ENCODE results near the gene NUP210L.
A peak's percentile ranks its signal among the peaks of the same experiment; 100 is the strongest.

The NUP210L gene

GRCh38 chr1:153957744-153958110, 197.1 kb downstream of the NUP210L start:
- Mint-ChIP-seq H3K36me3 (ENCODE audit: low read depth) (peaks cover 30% of the 10 kb centered on the region), H3K4me1 (ENCODE audit: low read depth) (peaks cover 44% of the 10 kb centered on the region)

GRCh38 chr1:153956997-153957715, 197.7 kb downstream of the NUP210L start:
- no peaks in the 10 kb centered on the region for H3K9me3 Mint-ChIP-seq
- peak overlapping the region; percentile 99 for H3K4me3 Mint-ChIP-seq
- H3K27me3 Mint-ChIP-seq (ENCODE audit: low read depth), result no peaks in the 10 kb centered on the region
- peak overlapping the region; percentile 95 for H3K27ac Mint-ChIP-seq
- peaks cover 31% of the 10 kb centered on the region for H3K36me3 Mint-ChIP-seq (ENCODE audit: low read depth)
- H3K4me1 Mint-ChIP-seq (ENCODE audit: low read depth), result peaks cover 40% of the 10 kb centered on the region
- no peak for DNase-seq (ENCODE audit: low spot score)

More at GRCh38 chr1:153957744-153958110, 197.1 kb downstream of the NUP210L start:
- peak overlapping the region; percentile 99 for H3K4me3 Mint-ChIP-seq
- peak overlapping the region; percentile 95 for H3K27ac Mint-ChIP-seq
- no peaks in the 10 kb centered on the region for H3K9me3 Mint-ChIP-seq
- peak; percentile 53 for DNase-seq (ENCODE audit: low spot score)
- H3K27me3 Mint-ChIP-seq (ENCODE audit: low read depth), result no peaks in the 10 kb centered on the region

GRCh38 chr1:153954826-153955225, 200.0 kb downstream of the NUP210L start:
- H3K4me1 Mint-ChIP-seq (ENCODE audit: low read depth), result peaks cover 37% of the 10 kb centered on the region
- H3K36me3 Mint-ChIP-seq (ENCODE audit: low read depth), result peaks cover 46% of the 10 kb centered on the region
- no peak overlapping the region for H3K4me3 Mint-ChIP-seq
- no peaks in the 10 kb centered on the region for H3K9me3 Mint-ChIP-seq
- no peak for DNase-seq (ENCODE audit: low spot score)
- no peaks in the 10 kb centered on the region for H3K27me3 Mint-ChIP-seq (ENCODE audit: low read depth)
- no peak overlapping the region for H3K27ac Mint-ChIP-seq

- no peak for DNase-seq (ENCODE audit: low spot score)
- H3K9me3 Mint-ChIP-seq, result no peaks in the 10 kb centered on the region
- H3K4me1 Mint-ChIP-seq (ENCODE audit: low read depth), result peaks cover 32% of the 10 kb centered on the region
- peak overlapping the region; percentile 9 for H3K27ac Mint-ChIP-seq
- H3K4me3 Mint-ChIP-seq, result no peak overlapping the region
- H3K36me3 Mint-ChIP-seq (ENCODE audit: low read depth), result peaks cover 50% of the 10 kb centered on the region
- no peaks in the 10 kb centered on the region for H3K27me3 Mint-ChIP-seq (ENCODE audit: low read depth)
Observed at GRCh38 chr1:153953859-153954365, 201.0 kb downstream of the NUP210L start.

- H3K27me3 Mint-ChIP-seq (ENCODE audit: low read depth), result no peaks in the 10 kb centered on the region
- no peak overlapping the region for H3K27ac Mint-ChIP-seq
- H3K4me1 Mint-ChIP-seq (ENCODE audit: low read depth), result peaks cover 24% of the 10 kb centered on the region
Observed at GRCh38 chr1:153951801-153952200, 203.1 kb downstream of the NUP210L start.

GRCh38 chr1:153951183-153951582, 203.7 kb downstream of the NUP210L start:
- Mint-ChIP-seq H3K9me3 (no peaks in the 10 kb centered on the region), H3K27me3 (ENCODE audit: low read depth) (no peaks in the 10 kb centered on the region), H3K27ac (peak overlapping the region; percentile 1), H3K4me3 (no peak overlapping the region), H3K4me1 (ENCODE audit: low read depth) (peaks cover 18% of the 10 kb centered on the region), H3K36me3 (ENCODE audit: low read depth) (peaks cover 59% of the 10 kb centered on the region)
- no peak for DNase-seq (ENCODE audit: low spot score)

More at GRCh38 chr1:153951801-153952200, 203.1 kb downstream of the NUP210L start:
- Mint-ChIP-seq H3K36me3 (ENCODE audit: low read depth) (peaks cover 60% of the 10 kb centered on the region), H3K4me3 (no peak overlapping the region), H3K9me3 (no peaks in the 10 kb centered on the region)
- no peak for DNase-seq (ENCODE audit: low spot score)

GRCh38 chr1:153946622-153947241, 208.1 kb downstream of the NUP210L start, which contains the start of gene DENND4B:
TSS of gene DENND4B (minus strand) at chr1:153946718. CDS start at chr1:153944374, 2,344 bp downstream.
- H3K4me3 Mint-ChIP-seq, result peak within 1 kb of the TSS; percentile 94
- no peaks in the 10 kb centered on the region for H3K9me3 Mint-ChIP-seq
- H3K27me3 Mint-ChIP-seq (ENCODE audit: low read depth), result no peaks in the 10 kb centered on the region
- peak within 1 kb of the TSS; percentile 97 for H3K27ac Mint-ChIP-seq
- DNase-seq (ENCODE audit: low spot score), result peak; percentile 79
- peaks cover 14% of the 10 kb centered on the region for H3K4me1 Mint-ChIP-seq (ENCODE audit: low read depth)
- peaks cover 67% of the 10 kb centered on the region for H3K36me3 Mint-ChIP-seq (ENCODE audit: low read depth)

GRCh38 chr1:153945795-153946621, 208.9 kb downstream of the NUP210L start:
- H3K27me3 Mint-ChIP-seq (ENCODE audit: low read depth), result no peaks in the 10 kb centered on the region
- peak overlapping the region; percentile 94 for H3K4me3 Mint-ChIP-seq
- H3K4me1 Mint-ChIP-seq (ENCODE audit: low read depth), result peaks cover 13% of the 10 kb centered on the region
- H3K9me3 Mint-ChIP-seq, result no peaks in the 10 kb centered on the region
- DNase-seq (ENCODE audit: low spot score), result peak; percentile 74
- peaks cover 65% of the 10 kb centered on the region for H3K36me3 Mint-ChIP-seq (ENCODE audit: low read depth)
- H3K27ac Mint-ChIP-seq, result peak overlapping the region; percentile 97

- peak; percentile 73 for DNase-seq (ENCODE audit: low spot score)
- Mint-ChIP-seq H3K36me3 (ENCODE audit: low read depth) (peaks cover 62% of the 10 kb centered on the region), H3K4me1 (ENCODE audit: low read depth) (peaks cover 11% of the 10 kb centered on the region)
Observed at GRCh38 chr1:153945131-153945794, 209.6 kb downstream of the NUP210L start.

GRCh38 chr1:153944827-153945117, 210.1 kb downstream of the NUP210L start:
- peaks cover 62% of the 10 kb centered on the region for H3K36me3 Mint-ChIP-seq (ENCODE audit: low read depth)
- peaks cover 11% of the 10 kb centered on the region for H3K4me1 Mint-ChIP-seq (ENCODE audit: low read depth)
- H3K4me3 Mint-ChIP-seq, result peak overlapping the region; percentile 94
- H3K27me3 Mint-ChIP-seq (ENCODE audit: low read depth), result no peaks in the 10 kb centered on the region
- DNase-seq (ENCODE audit: low spot score), result no peak
- H3K9me3 Mint-ChIP-seq, result no peaks in the 10 kb centered on the region
- peak overlapping the region; percentile 97 for H3K27ac Mint-ChIP-seq

More at GRCh38 chr1:153945131-153945794, 209.6 kb downstream of the NUP210L start:
- H3K27ac Mint-ChIP-seq, result peak overlapping the region; percentile 97
- no peaks in the 10 kb centered on the region for H3K9me3 Mint-ChIP-seq
- H3K27me3 Mint-ChIP-seq (ENCODE audit: low read depth), result no peaks in the 10 kb centered on the region
- peak overlapping the region; percentile 94 for H3K4me3 Mint-ChIP-seq

- peak overlapping the region; percentile 97 for H3K27ac Mint-ChIP-seq
- H3K4me3 Mint-ChIP-seq, result peak overlapping the region; percentile 94
- peaks cover 67% of the 10 kb centered on the region for H3K36me3 Mint-ChIP-seq (ENCODE audit: low read depth)
- H3K4me1 Mint-ChIP-seq (ENCODE audit: low read depth), result peaks cover 11% of the 10 kb centered on the region
- H3K9me3 Mint-ChIP-seq, result no peaks in the 10 kb centered on the region
- DNase-seq (ENCODE audit: low spot score), result no peak
- H3K27me3 Mint-ChIP-seq (ENCODE audit: low read depth), result no peaks in the 10 kb centered on the region
Observed at GRCh38 chr1:153944005-153944826, 210.7 kb downstream of the NUP210L start.

GRCh38 chr1:153942766-153943549, 211.9 kb downstream of the NUP210L start:
- peaks cover 62% of the 10 kb centered on the region for H3K36me3 Mint-ChIP-seq (ENCODE audit: low read depth)
- no peak overlapping the region for H3K27ac Mint-ChIP-seq
- H3K27me3 Mint-ChIP-seq (ENCODE audit: low read depth), result no peaks in the 10 kb centered on the region
- no peak overlapping the region for H3K4me3 Mint-ChIP-seq
- no peaks in the 10 kb centered on the region for H3K9me3 Mint-ChIP-seq
- H3K4me1 Mint-ChIP-seq (ENCODE audit: low read depth), result peaks cover 11% of the 10 kb centered on the region
- no peak for DNase-seq (ENCODE audit: low spot score)

Measured in T-helper 2 cell treated with Interferon-gamma antibody and Interleukin-4, amounts not matched to agents 5 μg/mL and 100 μg/mL, for 36 hours (primary cell).